H9 (cell line): ENCODE data around the gene USP49. TPM values are rescaled to one million over a fixed set of nuclear protein-coding genes. Genes with fewer than 3 reads are reported as not detected.
A peak's percentile ranks its signal among the peaks of the same experiment; 100 is the strongest.

ENCODE experiments used
- DNase-seq: peaks from one replicate; pipeline ENCODE4 v3.0.0-alpha.2; 2017
- H2AFZ ChIP-seq: one replicate; pipeline ENCODE4 v1.6.1; 2013; ENCODE audit warnings: mild to moderate bottlenecking, low read length, control low read depth, moderate library complexity
- H2AK5ac ChIP-seq: 2 replicates; pipeline ENCODE4 v1.6.1; 2013; ENCODE audit warnings: low read length, control low read depth, mixed read lengths; ENCODE audit not compliant: insufficient read length
- H2BK120ac ChIP-seq: one replicate; pipeline ENCODE4 v1.6.1; 2013; ENCODE audit warnings: low read depth, mild to moderate bottlenecking, low read length, control low read depth, inconsistent platforms; ENCODE audit not compliant: poor library complexity, severe bottlenecking
- H2BK12ac ChIP-seq: 2 replicates; pipeline ENCODE4 v1.6.1; 2013; ENCODE audit warnings: low read length, control low read depth, mixed read lengths, low read depth; ENCODE audit not compliant: insufficient read length
- H2BK15ac ChIP-seq: 2 replicates; pipeline ENCODE4 v1.6.1; 2013; ENCODE audit warnings: low read depth, low read length, control low read depth
- H2BK20ac ChIP-seq: one replicate; pipeline ENCODE4 v1.6.1; 2013; ENCODE audit warnings: low read depth, mild to moderate bottlenecking, low read length, control low read depth, inconsistent platforms; ENCODE audit not compliant: poor library complexity, severe bottlenecking
- H2BK5ac ChIP-seq: 2 replicates; pipeline ENCODE4 v1.6.1; 2013; ENCODE audit warnings: low read length, control low read depth, mixed read lengths; ENCODE audit not compliant: insufficient read length
- H3K14ac ChIP-seq: 2 replicates; pipeline ENCODE4 v1.6.1; 2013; ENCODE audit warnings: low read length, control low read depth; ENCODE audit not compliant: insufficient read depth
- H3K18ac ChIP-seq: 2 replicates; pipeline ENCODE4 v1.6.1; 2013; ENCODE audit warnings: low read depth, mild to moderate bottlenecking, mixed read lengths, low read length, control low read depth; ENCODE audit not compliant: insufficient read length
- H3K23ac ChIP-seq: 2 replicates; pipeline ENCODE4 v1.6.1; 2013; ENCODE audit warnings: low read length, control low read depth, mixed read lengths, low read depth; ENCODE audit not compliant: insufficient read length
- H3K23me2 ChIP-seq: 2 replicates; pipeline ENCODE4 v1.6.1; 2013; ENCODE audit warnings: low read depth, mild to moderate bottlenecking, mixed read lengths, low read length, control low read depth; ENCODE audit not compliant: insufficient read length, poor library complexity, severe bottlenecking
- H3K27ac ChIP-seq: 2 replicates; pipeline ENCODE4 v1.5.1; 2013; ENCODE audit warnings: low read length, control low read depth, mixed read lengths, low read depth; ENCODE audit not compliant: insufficient read length
- H3K27me3 ChIP-seq: 2 replicates; pipeline ENCODE4 v1.6.1; 2013; ENCODE audit warnings: low read length, control low read depth, inconsistent platforms; ENCODE audit not compliant: insufficient read depth
- H3K4ac ChIP-seq: 2 replicates; pipeline ENCODE4 v1.6.1; 2013; ENCODE audit warnings: low read depth, mild to moderate bottlenecking, control low read depth, inconsistent platforms, low read length, moderate library complexity
- H3K4me1 ChIP-seq: 2 replicates; pipeline ENCODE4 v1.6.1; 2013; ENCODE audit warnings: low read length, control low read depth, inconsistent platforms; ENCODE audit not compliant: insufficient read depth
- H3K4me2 ChIP-seq: 2 replicates; pipeline ENCODE4 v1.6.1; 2013; ENCODE audit warnings: low read length, control low read depth, mixed read lengths; ENCODE audit not compliant: insufficient read length, insufficient read depth
- H3K56ac ChIP-seq: 2 replicates; pipeline ENCODE4 v1.6.1; 2013; ENCODE audit warnings: low read depth, mild to moderate bottlenecking, mixed read lengths, low read length, control low read depth; ENCODE audit not compliant: insufficient read length
- H3K79me1 ChIP-seq: 2 replicates; pipeline ENCODE4 v1.6.1; 2013; ENCODE audit warnings: low read depth, mild to moderate bottlenecking, moderate library complexity, low read length, control low read depth, inconsistent platforms; ENCODE audit not compliant: insufficient read depth, poor library complexity, severe bottlenecking
- H3K79me2 ChIP-seq: 2 replicates; pipeline ENCODE4 v1.6.1; 2013; ENCODE audit warnings: low read length, control low read depth, inconsistent platforms; ENCODE audit not compliant: insufficient read depth
- H3K9ac ChIP-seq: 2 replicates; pipeline ENCODE4 v1.6.1; 2013; ENCODE audit warnings: low read length, control low read depth, mixed read lengths; ENCODE audit not compliant: insufficient read length; ENCODE audit errors: extremely low read depth
- H3K9me3 ChIP-seq: one replicate; pipeline ENCODE4 v1.6.1; 2013; ENCODE audit warnings: low read depth, low read length, inconsistent platforms; ENCODE audit not compliant: control insufficient read depth
- H3T11ph ChIP-seq: one replicate; pipeline ENCODE4 v1.6.1; 2013; ENCODE audit warnings: mild to moderate bottlenecking, low read length, control low read depth, inconsistent platforms
- H4K20me1 ChIP-seq: one replicate; pipeline ENCODE4 v1.6.1; 2013; ENCODE audit not compliant: control insufficient read depth, insufficient read length, insufficient read depth
- H4K5ac ChIP-seq: 2 replicates; pipeline ENCODE4 v1.6.1; 2013; ENCODE audit warnings: low read depth, mild to moderate bottlenecking, mixed read lengths, low read length, control low read depth; ENCODE audit not compliant: insufficient read length
- H4K8ac ChIP-seq: replicated peaks from 2 replicates; pipeline ENCODE4 v1.6.1; 2013; ENCODE audit warnings: low read length, control low read depth, mixed read lengths, low read depth; ENCODE audit not compliant: insufficient read length
- H4K91ac ChIP-seq: 2 replicates; pipeline ENCODE4 v1.6.1; 2013; ENCODE audit warnings: low read depth, mild to moderate bottlenecking, moderate library complexity, mixed read lengths, low read length, control low read depth; ENCODE audit not compliant: insufficient read length
- H3K27ac Mint-ChIP-seq, 3 experiments: 2 replicates in 2 of 3; 3 replicates in 1 of 3; pipeline ENCODE4 v1.8.0; 2020 to 2021; ENCODE audit warnings: mixed read lengths in 3 of 3, mild to moderate bottlenecking in 1 of 3, moderate library complexity in 1 of 3
- H3K27me3 Mint-ChIP-seq: 2 replicates; pipeline ENCODE4 v1.8.0; 2021; ENCODE audit warnings: low read depth, mild to moderate bottlenecking, moderate library complexity, mixed read lengths
- H3K36me3 Mint-ChIP-seq, 3 experiments: 2 replicates in 2 of 3; 3 replicates in 1 of 3; pipeline ENCODE4 v1.8.0; 2020 to 2021; ENCODE audit warnings: low read depth in 3 of 3, mixed read lengths in 3 of 3; ENCODE audit not compliant: insufficient read depth in 1 of 3
- H3K4me1 Mint-ChIP-seq, 2 experiments: 2 replicates each; pipeline ENCODE4 v1.8.0; 2020; ENCODE audit warnings: mixed read lengths in 2 of 2
- H3K4me3 Mint-ChIP-seq, 2 experiments: 2 replicates in 1 of 2; 3 replicates in 1 of 2; pipeline ENCODE4 v1.8.0; 2020 to 2021; ENCODE audit warnings: mild to moderate bottlenecking in 2 of 2, mixed read lengths in 2 of 2, moderate library complexity in 1 of 2
- H3K9me3 Mint-ChIP-seq, 2 experiments: 2 replicates in 1 of 2; 3 replicates in 1 of 2; pipeline ENCODE4 v1.8.0; 2020; ENCODE audit warnings: mild to moderate bottlenecking in 2 of 2, mixed read lengths in 2 of 2, moderate library complexity in 1 of 2
- CTCF ChIP-seq: fragments of 200-600 bp; sonication (generic); conservative IDR thresholded peaks from 3 replicates; pipeline ENCODE4 v1.8.0; 2021; ENCODE audit warnings: antibody characterized with exemption, mild to moderate bottlenecking
- WGBS: extraction: QIAGEN DNeasy Blood & Tissue Kit; methylation state at CpG from one replicate; pipeline ENCODE4 v1.1.7; 2013; ENCODE audit warnings: missing lambda C conversion rate, low lambda C conversion rate, mixed read lengths; ENCODE audit not compliant: insufficient read length; ENCODE audit errors: extremely low coverage; 5-methylcytosine and 5-hydroxymethylcytosine counted together
- total RNA-seq: library from RNA; stranded (reverse); gene quantifications from 2 replicates; pipeline ENCODE4 v1.2.1, GENCODE V29; 2021

The USP49 gene
- total RNA-seq, 1 experiment from 2014 or later: 19.0 TPM

DNA sequence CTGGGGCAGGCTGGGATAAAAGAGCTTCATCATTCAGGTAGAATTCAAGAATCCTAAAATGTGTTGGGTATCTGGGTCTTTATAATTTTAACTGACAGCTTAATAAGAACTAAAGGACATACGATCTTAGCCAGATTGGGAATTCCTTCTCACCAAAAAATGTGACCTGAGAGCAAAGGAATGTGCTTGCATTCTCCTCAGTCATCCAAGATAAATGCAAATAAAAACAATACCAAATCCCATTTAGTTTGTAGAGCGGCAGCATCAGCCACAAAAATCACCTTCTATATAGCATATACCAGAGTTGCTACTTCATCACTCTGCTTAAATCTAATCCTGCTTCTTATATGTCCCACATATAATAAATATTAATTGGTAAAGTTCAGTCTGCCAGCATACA lies 16.9 kb downstream of the USP49 start:
- Histone ChIP-seq H3K4me2 (no peak overlapping the region), H3K18ac (no peak overlapping the region), H2BK20ac (no peak overlapping the region), H3K79me2 (no peaks in the 10 kb centered on the region), H4K8ac (no peak overlapping the region), H3K14ac (no peak overlapping the region), H2AFZ (no peak overlapping the region), H4K5ac (no peak overlapping the region), H3K56ac (no peak overlapping the region), H3K23ac (no peak overlapping the region), H2BK12ac (no peak overlapping the region), H4K91ac (no peak overlapping the region), H3K9ac (peak overlapping the region; percentile 23), H3K23me2 (no peaks in the 10 kb centered on the region), H3K4me1 (no peaks in the 10 kb centered on the region), H3K9me3 (no peaks in the 10 kb centered on the region), H3K79me1 (peaks cover 3% of the 10 kb centered on the region), H2AK5ac (no peak overlapping the region), H3K27me3 (no peaks in the 10 kb centered on the region), H3T11ph (no peak overlapping the region), H2BK120ac (no peak overlapping the region), H2BK5ac (no peak overlapping the region), H3K4ac (no peak overlapping the region), H2BK15ac (no peak overlapping the region), H3K27ac (no peak overlapping the region), H4K20me1 (no peaks in the 10 kb centered on the region)
- Mint-ChIP-seq H3K36me3 (no peaks in the 10 kb centered on the region; a peak in 1 of 7 replicates), H3K27me3 (no peaks in the 10 kb centered on the region), H3K4me3 (no peak overlapping the region), H3K27ac (peak overlapping the region in 1 of 3 experiments; percentile 71; a peak in 1 of 7 replicates), H3K9me3 (no peaks in the 10 kb centered on the region), H3K4me1 (peaks cover 8 to 11% of the 10 kb centered on the region in 2 experiments)
- WGBS: no CpG with 5 or more reads among the region's 2 CpGs
- TF ChIP-seq CTCF: no peak
- no peak for DNase-seq
